ENCODE data around the gene KPNA5. TPM values are rescaled to one million over a fixed set of nuclear protein-coding genes. Genes with fewer than 3 reads are reported as not detected.
"Not testable (repeated sequence)": the region's sequence is repeated elsewhere in the genome, so short reads cannot be mapped to it uniquely, and the experiment has no call there.

The KPNA5 gene
- total RNA-seq, 4 donors from 2014 or later = 9.8 to 16.8 (median 13.4) TPM

- Histone ChIP-seq H3K27ac (no peak overlapping the region), H3K9me3 (no peaks in the 10 kb centered on the region), H3K4me1 (no peaks in the 10 kb centered on the region), H3K27me3 (no peaks in the 10 kb centered on the region), H3K4me3 (no peak overlapping the region), H3K36me3 (peaks cover 0 to 75% of the 10 kb centered on the region in 2 donors)
- TF ChIP-seq POLR2A (IDR thresholded peaks at IDR 0.05) (no peak), EP300 (IDR thresholded peaks at IDR 0.05) (no peak), CTCF (IDR thresholded peaks at IDR 0.05) (no peak), POLR2AphosphoS5 (IDR thresholded peaks at IDR 0.05) (no peak)
- no peak for ATAC-seq
These were observed 49.5 kb downstream of the KPNA5 start for GRCh38 chr6:116730513-116730912.

GRCh38 chr6:116737004-116737403, 56.0 kb downstream of the KPNA5 start:
- Histone ChIP-seq H3K9me3 (peaks cover 0 to 15% (median 0%) of the 10 kb centered on the region in 3 donors), H3K4me1 (no peaks in the 10 kb centered on the region), H3K36me3 (peaks cover 0 to 27% of the 10 kb centered on the region in 2 donors), H3K27ac (no peak overlapping the region), H3K27me3 (no peaks in the 10 kb centered on the region), H3K4me3 (no peak overlapping the region)
- 93 to 100% methylated on average over 2 to 3 of the region's 3 CpGs for WGBS, 2 donors (ENCODE audit: low coverage in 1 of 2)
- no peak for ATAC-seq
- TF ChIP-seq POLR2A (IDR thresholded peaks at IDR 0.05) (no peak), EP300 (IDR thresholded peaks at IDR 0.05) (no peak), CTCF (IDR thresholded peaks at IDR 0.05) (no peak), POLR2AphosphoS5 (IDR thresholded peaks at IDR 0.05) (no peak)

- not testable (repeated sequence) for H3K36me3 ChIP-seq, H3K4me1 ChIP-seq, ATAC-seq, H3K4me3 ChIP-seq, H3K27ac ChIP-seq, H3K27me3 ChIP-seq
- peaks cover 0 to 24% (median 0%) of the 10 kb centered on the region in 3 donors for H3K9me3 ChIP-seq
- WGBS, 2 donors (ENCODE audit: low coverage in 1 of 2) = 90% methylated on average over 3 of the region's 3 CpGs; no CpG with 5 or more reads in 1 of the 2 donors
These were observed 59.5 kb downstream of the KPNA5 start for GRCh38 chr6:116740486-116740885.

- H3K4me3 ChIP-seq = no peak overlapping the region
- no peak for ATAC-seq
- no peaks in the 10 kb centered on the region for H3K27me3 ChIP-seq
- H3K9me3 ChIP-seq = peaks cover 0 to 24% (median 0%) of the 10 kb centered on the region in 3 donors
- no peaks in the 10 kb centered on the region for H3K4me1 ChIP-seq
- TF ChIP-seq EP300 (IDR thresholded peaks at IDR 0.05) = no peak
- TF ChIP-seq CTCF (IDR thresholded peaks at IDR 0.05) = no peak
- no peak for TF ChIP-seq POLR2A (IDR thresholded peaks at IDR 0.05)
- TF ChIP-seq POLR2AphosphoS5 (IDR thresholded peaks at IDR 0.05) = no peak
- peaks cover 0 to 6% of the 10 kb centered on the region in 2 donors for H3K36me3 ChIP-seq
- 70 to 78% methylated on average over 1 of the region's 1 CpG for WGBS, 2 donors (ENCODE audit: low coverage in 1 of 2)
- H3K27ac ChIP-seq = no peak overlapping the region
These were observed 60.6 kb downstream of the KPNA5 start for GRCh38 chr6:116741571-116741970.

- ATAC-seq = no peak
- no peaks in the 10 kb centered on the region for H3K36me3 ChIP-seq
- H3K9me3 ChIP-seq = peaks cover 0 to 13% (median 0%) of the 10 kb centered on the region in 3 donors
- H3K4me3 ChIP-seq = no peak overlapping the region
- TF ChIP-seq POLR2AphosphoS5 (IDR thresholded peaks at IDR 0.05) (no peak), EP300 (IDR thresholded peaks at IDR 0.05) (no peak), POLR2A (IDR thresholded peaks at IDR 0.05) (no peak), CTCF (IDR thresholded peaks at IDR 0.05) (no peak)
- 62 to 90% methylated on average over 3 to 5 of the region's 5 CpGs for WGBS, 2 donors (ENCODE audit: low coverage in 1 of 2)
- H3K4me1 ChIP-seq = no peaks in the 10 kb centered on the region
- no peaks in the 10 kb centered on the region for H3K27me3 ChIP-seq
- H3K27ac ChIP-seq = no peak overlapping the region
These were observed 64.2 kb downstream of the KPNA5 start for GRCh38 chr6:116745176-116745575.
